H1 (cell line): ENCODE measurements around the gene ZNF805. TPM values are rescaled to one million over a fixed set of nuclear protein-coding genes. Genes with fewer than 3 reads are reported as not detected.

Experiments
- POLR2AphosphoS5 ChIP-seq: IDR thresholded peaks from 2 replicates; pipeline ENCODE4 v1.6.1; 2011; ENCODE audit warnings: low read depth, low read length
- polyA plus RNA-seq, 7 experiments: library from polyadenylated mRNA; depleted of rRNA in 3 of 7; stranded (reverse) in 5 of 7; unstranded in 2 of 7; fragments of >200 nt in 5 of 7; fragments of 200-250 nt in 2 of 7; gene quantifications; 1 replicate in 5 of 7; 2 replicates in 1 of 7; 4 replicates in 1 of 7; pipeline versions ENCODE4 v1.2.1 to v1.2.3, GENCODE V29; 2011 to 2013; ENCODE audit warnings: missing spikeins in 2 of 7, mixed read lengths in 2 of 7
- total RNA-seq: library from RNA; stranded (reverse); fragmentation: NEBNext Ultra II Directional; extraction: Animal tissue kit (Norgen Biotek cat#: 25700); gene quantifications from 2 replicates; pipeline ENCODE4 v1.2.1, GENCODE V29; 2021

ZNF805 gene
- total and polyA plus RNA-seq, 2 of the 8 experiments (the other 6 are each of a cell fraction or from before 2014, with no cell fraction given): 2.3 to 14.8 TPM

- no peak for TF ChIP-seq POLR2AphosphoS5
- TF ChIP-seq, all 59 proteins: peak for 0
Observed at GRCh38 chr19:57290970-57291369, 50.5 kb downstream of the ZNF805 start (continued).
